ENCODE results near the gene SLC2A1.

SLC2A1 gene

GRCh38 chr1:42876009-42876408, 82.7 kb downstream of the SLC2A1 start:
- no peak for TF ChIP-seq POLR2A (IDR thresholded peaks at IDR 0.05; ENCODE audit: low read length)
- TF ChIP-seq GATA1 (IDR thresholded peaks at IDR 0.05; ENCODE audit: low read depth, low read length) = no peak
- DNase-seq = no peak

Measured in erythroblast (primary cell).